ENCODE measurements around the gene CCL23. TPM values are rescaled to one million over a fixed set of nuclear protein-coding genes. Genes with fewer than 3 reads are reported as not detected.

CCL23 gene
- total RNA-seq, 1 experiment from 2014 or later: not detected

GRCh38 chr17:36055921-36056520 is 38.2 kb upstream of the CCL23 start:
- DNase-seq (ENCODE audit: low read depth, low spot score) (no peak), ATAC-seq (no peak)
- in situ Hi-C loops (cut with HindIII; ENCODE audit: low pct_unique_long_range_greater_than_20kb, low sequenced_read_pairs) (no loop called here), intact Hi-C loops (cut with micrococcal nuclease; ENCODE audit: unreplicated experiment) (no loop called here)
- peaks cover 2% of the 10 kb centered on the region; the same call in 1 of the 2 replicates for H3K27me3 ChIP-seq (ENCODE audit: control insufficient read depth, insufficient read depth, low read length)
- ChIA-PET POLR2A (interaction anchor here (0.7 kb wide), 1 partner anchor 65 kb away, joined by 3 read pairs; no protein-coding TSS in a partner anchor), CTCF (interaction anchor here (0.6 kb wide), 1 partner anchor 87 kb away, joined by 3 read pairs; no protein-coding TSS in a partner anchor)
- no peaks in the 10 kb centered on the region for H3K36me3 ChIP-seq (ENCODE audit: control insufficient read depth, insufficient read depth, low read length)
- no peaks in the 10 kb centered on the region for H3K9me3 ChIP-seq (ENCODE audit: control insufficient read depth, insufficient read depth, low read depth, low read length)
- no peak overlapping the region for H3K27ac ChIP-seq (ENCODE audit: low read length)
- TF ChIP-seq TCF7L2 (IDR thresholded peaks at IDR 0.05; ENCODE audit: low read depth, low read length) (no peak), SIN3A (IDR thresholded peaks at IDR 0.05; ENCODE audit: borderline replicate concordance, insufficient read depth, low read depth, low read length) (no peak), POLR2AphosphoS5 (IDR thresholded peaks at IDR 0.05; ENCODE audit: low read depth, low read length) (no peak), CTCF (IDR thresholded peaks at IDR 0.05) (no peak), REST (IDR thresholded peaks at IDR 0.05; ENCODE audit: insufficient read depth in 1 of 2, low read depth in 2 of 2, low read length in 1 of 2) (no peak)
- no TSS peak for BruUV-seq (replicated peaks)
- H3K4me1 ChIP-seq (ENCODE audit: control insufficient read depth, insufficient read depth, low read length): no peaks in the 10 kb centered on the region
- no peak overlapping the region for H3K4me3 ChIP-seq (ENCODE audit: low read depth in 2 of 2, low read length in 2 of 2)

- CTCF ChIA-PET: no interaction called here
Measured at GRCh38 chr17:36055171-36055570, 37.4 kb upstream of the CCL23 start.

More at GRCh38 chr17:36055171-36055570, 37.4 kb upstream of the CCL23 start:
- no peaks in the 10 kb centered on the region; the same call in 1 of the 2 replicates for H3K27me3 ChIP-seq (ENCODE audit: control insufficient read depth, insufficient read depth, low read length)
- no TSS peak for BruUV-seq (replicated peaks)
- TF ChIP-seq REST (IDR thresholded peaks at IDR 0.05; ENCODE audit: insufficient read depth in 1 of 2, low read depth in 2 of 2, low read length in 1 of 2) (no peak), CTCF (IDR thresholded peaks at IDR 0.05) (no peak), TCF7L2 (IDR thresholded peaks at IDR 0.05; ENCODE audit: low read depth, low read length) (no peak), SIN3A (IDR thresholded peaks at IDR 0.05; ENCODE audit: borderline replicate concordance, insufficient read depth, low read depth, low read length) (no peak), POLR2AphosphoS5 (IDR thresholded peaks at IDR 0.05; ENCODE audit: low read depth, low read length) (no peak)
- POLR2A ChIA-PET: no interaction called here
- H3K27ac ChIP-seq (ENCODE audit: low read length): no peak overlapping the region
- intact Hi-C loops (cut with micrococcal nuclease; ENCODE audit: unreplicated experiment): no loop called here
- DNase-seq (ENCODE audit: low read depth, low spot score): no peak
- H3K4me1 ChIP-seq (ENCODE audit: control insufficient read depth, insufficient read depth, low read length): no peaks in the 10 kb centered on the region
- H3K9me3 ChIP-seq (ENCODE audit: control insufficient read depth, insufficient read depth, low read depth, low read length): no peaks in the 10 kb centered on the region
- no peak for ATAC-seq
- in situ Hi-C loops (cut with HindIII; ENCODE audit: low pct_unique_long_range_greater_than_20kb, low sequenced_read_pairs): no loop called here
- H3K36me3 ChIP-seq (ENCODE audit: control insufficient read depth, insufficient read depth, low read length): no peaks in the 10 kb centered on the region
- H3K4me3 ChIP-seq (ENCODE audit: low read depth in 2 of 2, low read length in 2 of 2): no peak overlapping the region

Measured in Panc1 (cell line).